BJ (cell line): ENCODE measurements around the gene WHRN. TPM values are rescaled to one million over a fixed set of nuclear protein-coding genes. Genes with fewer than 3 reads are reported as not detected.

Experiments
- CTCF ChIA-PET: fragments of 350-600 bp; formaldehyde crosslinking; extraction: SDS; loops from one replicate; lab custom pipeline; 2021; ENCODE audit warnings: antibody characterized with exemption, inconsistent platforms; lab: Yijun Ruan, JAX
- POLR2A ChIA-PET: fragments of 300-600 bp; sonication (Branson Sonifier 250); formaldehyde crosslinking; extraction: SDS; loops from one replicate; lab custom pipeline; 2021; ENCODE audit warnings: antibody characterized with exemption; lab: Charles Lee
- DNase-seq: peaks from one replicate; pipeline ENCODE4 v3.0.0-alpha.2; 2011; ENCODE audit warnings: low read depth
- H3K27me3 ChIP-seq: 2 replicates; pipeline ENCODE4 v1.6.0; 2011; ENCODE audit warnings: low read length; ENCODE audit not compliant: control insufficient read depth, insufficient read depth
- H3K36me3 ChIP-seq: 2 replicates; pipeline ENCODE4 v1.5.1; 2011; ENCODE audit warnings: low read length; ENCODE audit not compliant: control insufficient read depth, insufficient read depth
- H3K4me3 ChIP-seq: 2 replicates; pipeline ENCODE4 v1.5.1; 2011; ENCODE audit warnings: low read depth, mild to moderate bottlenecking, control low read depth, low read length
- polyA plus RNA-seq: library from polyadenylated mRNA; depleted of rRNA; stranded (reverse); fragments of >200 nt; gene quantifications from 2 replicates; pipeline ENCODE4 v1.2.3, GENCODE V29; 2011
- TF ChIP-seq, protein P1 (sequence below): IDR thresholded peaks from 2 replicates; pipeline ENCODE4 v1.5.1; 2011; ENCODE audit warnings: low read depth, mild to moderate bottlenecking, control low read depth, inconsistent platforms, low read length, moderate library complexity; ENCODE audit not compliant: insufficient read depth

WHRN gene
- polyA plus RNA-seq, 1 experiment: 1.5 TPM

DNA sequence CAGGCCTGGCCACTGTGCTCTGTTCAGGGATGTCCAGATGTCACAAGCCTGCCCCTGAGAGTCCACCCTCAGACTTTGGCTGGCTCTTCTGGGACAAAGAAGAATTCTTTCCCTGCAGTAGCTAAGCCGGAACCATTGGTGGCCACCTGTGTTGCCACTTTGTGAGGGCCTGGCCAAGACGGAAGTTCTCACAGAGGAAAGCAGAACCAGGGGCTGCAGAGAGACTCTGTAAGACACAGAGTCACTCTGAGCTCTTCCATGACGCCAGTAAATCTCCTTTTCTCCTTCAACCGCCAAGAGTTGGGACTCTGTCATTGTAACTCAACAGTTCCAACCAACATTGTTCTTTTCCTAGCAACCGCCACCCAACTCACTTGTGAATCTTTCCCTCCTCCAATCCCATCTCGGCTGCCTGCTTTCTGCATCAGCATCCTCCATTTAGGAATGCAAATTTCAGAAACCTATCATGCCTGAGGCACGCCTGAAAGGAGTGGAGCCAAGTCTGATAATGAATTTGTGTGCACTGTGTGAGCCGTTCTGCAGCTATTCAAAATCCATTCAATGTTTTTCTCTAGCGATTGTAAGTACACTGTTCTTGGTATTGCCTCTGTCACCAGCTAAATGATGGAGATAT, 44.5 kb upstream of the WHRN start:
- TF ChIP-seq, protein P1, sequence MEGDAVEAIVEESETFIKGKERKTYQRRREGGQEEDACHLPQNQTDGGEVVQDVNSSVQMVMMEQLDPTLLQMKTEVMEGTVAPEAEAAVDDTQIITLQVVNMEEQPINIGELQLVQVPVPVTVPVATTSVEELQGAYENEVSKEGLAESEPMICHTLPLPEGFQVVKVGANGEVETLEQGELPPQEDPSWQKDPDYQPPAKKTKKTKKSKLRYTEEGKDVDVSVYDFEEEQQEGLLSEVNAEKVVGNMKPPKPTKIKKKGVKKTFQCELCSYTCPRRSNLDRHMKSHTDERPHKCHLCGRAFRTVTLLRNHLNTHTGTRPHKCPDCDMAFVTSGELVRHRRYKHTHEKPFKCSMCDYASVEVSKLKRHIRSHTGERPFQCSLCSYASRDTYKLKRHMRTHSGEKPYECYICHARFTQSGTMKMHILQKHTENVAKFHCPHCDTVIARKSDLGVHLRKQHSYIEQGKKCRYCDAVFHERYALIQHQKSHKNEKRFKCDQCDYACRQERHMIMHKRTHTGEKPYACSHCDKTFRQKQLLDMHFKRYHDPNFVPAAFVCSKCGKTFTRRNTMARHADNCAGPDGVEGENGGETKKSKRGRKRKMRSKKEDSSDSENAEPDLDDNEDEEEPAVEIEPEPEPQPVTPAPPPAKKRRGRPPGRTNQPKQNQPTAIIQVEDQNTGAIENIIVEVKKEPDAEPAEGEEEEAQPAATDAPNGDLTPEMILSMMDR: no peak
- DNase-seq: no peak
- Histone ChIP-seq H3K36me3 (no peaks in the 10 kb centered on the region), H3K4me3 (no peak overlapping the region), H3K27me3 (no peaks in the 10 kb centered on the region; the same call in none of the 2 replicates)
- ChIA-PET POLR2A (no interaction called here), CTCF (interaction anchor here (1.9 kb wide), 1 partner anchor 12 kb away, joined by 7 read pairs; no protein-coding TSS in a partner anchor)

DNA sequence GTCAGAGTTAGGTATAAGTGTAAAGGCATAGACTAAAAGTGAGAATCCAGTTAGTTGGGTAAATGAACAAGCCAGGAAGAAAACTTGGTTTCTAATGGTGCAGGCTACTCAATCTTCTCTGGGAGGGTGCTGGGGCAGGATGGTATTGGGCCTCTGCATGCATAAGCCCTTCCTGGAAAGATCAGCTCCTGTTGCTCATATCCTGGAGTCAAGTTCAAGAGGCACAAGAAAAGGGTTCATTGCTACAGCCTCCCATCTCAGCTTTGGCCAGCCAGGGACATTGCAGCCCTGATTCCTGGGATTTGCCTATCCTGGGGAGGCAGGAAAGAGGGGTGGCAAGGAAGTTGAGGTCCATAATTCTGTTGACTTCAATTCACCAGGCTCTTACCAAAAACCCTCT, 41.6 kb upstream of the WHRN start:
- Histone ChIP-seq H3K4me3 (no peak overlapping the region), H3K36me3 (no peaks in the 10 kb centered on the region), H3K27me3 (peaks cover 3% of the 10 kb centered on the region)
- TF ChIP-seq, protein P1: no peak
- CTCF ChIA-PET: no interaction called here
- DNase-seq: no peak
- POLR2A ChIA-PET: no interaction called here

DNA sequence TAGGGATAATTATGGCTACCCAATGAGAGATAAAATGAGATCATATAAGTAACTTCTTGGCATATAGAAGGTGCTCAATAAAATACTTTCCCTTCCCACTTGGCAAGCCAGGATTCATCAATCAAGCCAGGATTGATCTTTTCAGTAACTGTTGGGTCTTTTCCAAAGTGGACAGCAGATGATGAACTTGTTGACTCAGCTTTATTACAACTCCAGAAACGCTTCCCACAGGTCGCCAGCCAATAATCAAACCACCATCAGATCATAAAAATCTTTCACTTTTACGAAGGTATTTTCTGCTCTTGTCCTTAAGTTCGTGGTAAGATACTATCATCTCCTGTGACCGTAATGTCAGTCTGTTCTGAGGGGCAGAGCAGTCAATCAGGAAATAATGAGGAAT, 39.8 kb upstream of the WHRN start:
- no peak overlapping the region for H3K4me3 ChIP-seq
- ChIA-PET POLR2A (no interaction called here), CTCF (no interaction called here)
- TF ChIP-seq, protein P1: no peak
- peaks cover 4% of the 10 kb centered on the region for H3K27me3 ChIP-seq
- H3K36me3 ChIP-seq: no peaks in the 10 kb centered on the region
- DNase-seq: no peak

DNA sequence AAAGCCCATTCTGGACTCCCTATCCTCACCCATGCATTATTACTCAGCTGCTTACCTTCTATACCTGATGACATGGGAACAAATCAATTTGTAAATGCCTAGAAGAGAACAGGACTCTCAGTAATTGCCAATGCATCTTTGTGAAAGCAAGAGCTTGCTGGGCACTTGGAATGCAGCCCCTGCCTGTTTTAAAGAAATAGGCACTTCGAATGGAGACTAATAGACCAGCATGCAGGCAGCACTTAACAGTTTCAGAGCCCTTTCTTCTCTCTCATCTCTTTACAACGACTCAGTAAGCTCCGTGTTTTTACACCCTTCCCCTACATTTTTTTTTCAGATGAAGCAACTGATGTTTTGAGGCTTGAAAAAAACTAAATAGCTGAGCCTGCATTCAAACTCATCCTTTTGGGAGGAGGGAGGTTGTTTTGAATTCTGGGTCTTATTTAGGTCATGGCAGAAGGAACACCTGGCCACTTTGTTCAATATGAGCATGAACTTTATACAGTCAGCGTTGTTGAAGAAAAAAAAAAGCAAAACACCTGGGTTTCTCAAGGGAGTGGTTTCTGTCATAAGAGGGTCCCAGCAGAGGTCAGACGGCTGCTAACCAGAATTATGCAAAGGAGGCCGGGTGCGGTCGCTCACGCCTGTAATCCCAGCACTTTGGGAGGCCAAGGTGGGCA, 34.6 kb upstream of the WHRN start:
- CTCF ChIA-PET: interaction anchor here (1.2 to 1.3 kb wide), 2 partner anchors 10 to 32 kb away, joined by 3 to 5 read pairs; no protein-coding TSS in a partner anchor
- H3K27me3 ChIP-seq: peaks cover 9% of the 10 kb centered on the region
- TF ChIP-seq, protein P1: no peak
- DNase-seq: no peak
- H3K4me3 ChIP-seq: no peak overlapping the region
- no peaks in the 10 kb centered on the region for H3K36me3 ChIP-seq
- POLR2A ChIA-PET: interaction anchor here (0.7 kb wide), 1 partner anchor 257 kb away, joined by 6 read pairs; no protein-coding TSS in a partner anchor

DNA sequence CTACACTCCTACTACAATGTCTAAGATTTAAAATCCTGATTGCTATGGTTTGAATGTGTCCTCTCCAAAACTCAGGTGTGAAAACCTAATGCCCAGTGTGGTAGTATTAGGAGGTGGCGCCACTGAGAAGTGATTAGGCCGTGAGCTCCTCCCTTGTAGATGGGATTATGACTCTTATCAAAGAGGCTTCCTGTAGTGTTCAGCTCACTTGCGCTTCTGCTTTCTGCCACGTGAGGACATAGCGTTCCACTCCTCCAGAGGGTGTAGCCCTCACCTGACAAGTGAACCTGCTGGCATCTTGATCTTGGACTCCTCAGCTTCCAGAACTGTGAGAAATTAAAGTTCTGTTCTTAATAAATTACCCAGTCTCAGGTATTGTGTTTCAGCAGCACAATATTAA, 33.0 kb upstream of the WHRN start:
- ChIA-PET POLR2A (no interaction called here), CTCF (interaction anchor here (1.2 to 1.6 kb wide), 2 partner anchors 9 to 12 kb away, joined by 5 to 7 read pairs; no protein-coding TSS in a partner anchor)
- Histone ChIP-seq H3K36me3 (no peaks in the 10 kb centered on the region), H3K27me3 (peaks cover 5% of the 10 kb centered on the region), H3K4me3 (no peak overlapping the region)
- no peak for DNase-seq
- TF ChIP-seq, protein P1: no peak
